Bronchial epithelial cell (primary cell): ENCODE measurements around the gene RILPL2. TPM values are rescaled to one million over a fixed set of nuclear protein-coding genes. Genes with fewer than 3 reads are reported as not detected.
A peak's percentile ranks its signal among the peaks of the same experiment; 100 is the strongest.
"Not testable (repeated sequence)": the region's sequence is repeated elsewhere in the genome, so short reads cannot be mapped to it uniquely, and the experiment has no call there.

ENCODE experiments used
- DNase-seq: peaks from one replicate; pipeline ENCODE4 v3.0.0-alpha.2; 2010; ENCODE audit warnings: low read depth
- FAIRE-seq: peaks from 2 replicates; lab custom pipeline; 2011; peaks lifted over from hg19 to GRCh38; lab: Jason Lieb, UNC
- H3K27me3 ChIP-seq: 2 replicates; pipeline ENCODE4 v1.5.1; 2011; ENCODE audit warnings: low read length; ENCODE audit not compliant: control insufficient read depth, insufficient read depth
- H3K36me3 ChIP-seq: 2 replicates; pipeline ENCODE4 v1.5.1; 2011; ENCODE audit warnings: low read length; ENCODE audit not compliant: control insufficient read depth, insufficient read depth
- H3K4me3 ChIP-seq: 2 replicates; pipeline ENCODE4 v1.5.1; 2011; ENCODE audit warnings: mild to moderate bottlenecking, low read depth, low read length, control low read depth
- CTCF ChIP-seq: IDR thresholded peaks from 2 replicates; pipeline ENCODE4 v1.5.1; 2011; ENCODE audit warnings: mild to moderate bottlenecking, moderate library complexity, low read length, control low read depth, inconsistent platforms; ENCODE audit not compliant: insufficient read depth, severe bottlenecking
- total RNA-seq: library from RNA; depleted of rRNA; stranded (reverse); fragments of >200 nt; gene quantifications from 2 replicates; pipeline ENCODE4 v1.2.1, GENCODE V29; 2014

Gene RILPL2
- total RNA-seq, 1 donor from 2014 or later = 3.9 TPM

DNA sequence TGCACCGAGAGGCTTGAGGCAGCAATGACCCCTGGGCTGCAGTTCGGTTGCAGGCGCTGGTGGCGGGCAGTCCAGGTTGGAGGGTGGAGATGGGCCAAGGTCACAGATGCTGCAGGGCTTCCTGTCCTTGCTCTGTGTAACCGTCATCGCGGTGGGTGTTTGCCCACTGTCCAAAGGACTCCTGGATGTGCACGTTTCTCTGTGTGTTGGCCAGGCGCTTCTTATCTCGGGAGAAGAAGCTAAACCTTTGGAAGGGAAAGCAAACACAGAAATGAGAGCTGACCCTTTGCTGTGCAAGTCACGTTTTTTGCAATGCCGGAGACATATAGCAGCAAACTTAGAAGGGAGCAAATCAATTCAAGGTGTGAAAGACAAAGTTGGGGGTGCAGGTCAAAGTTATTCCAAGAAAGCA, 36.0 kb upstream of the RILPL2 start:
- Histone ChIP-seq H3K36me3 (peaks cover 7% of the 10 kb centered on the region), H3K27me3 (no peaks in the 10 kb centered on the region), H3K4me3 (no peak overlapping the region)
- DNase-seq = no peak
- TF ChIP-seq CTCF = no peak
- FAIRE-seq = no peak

DNA sequence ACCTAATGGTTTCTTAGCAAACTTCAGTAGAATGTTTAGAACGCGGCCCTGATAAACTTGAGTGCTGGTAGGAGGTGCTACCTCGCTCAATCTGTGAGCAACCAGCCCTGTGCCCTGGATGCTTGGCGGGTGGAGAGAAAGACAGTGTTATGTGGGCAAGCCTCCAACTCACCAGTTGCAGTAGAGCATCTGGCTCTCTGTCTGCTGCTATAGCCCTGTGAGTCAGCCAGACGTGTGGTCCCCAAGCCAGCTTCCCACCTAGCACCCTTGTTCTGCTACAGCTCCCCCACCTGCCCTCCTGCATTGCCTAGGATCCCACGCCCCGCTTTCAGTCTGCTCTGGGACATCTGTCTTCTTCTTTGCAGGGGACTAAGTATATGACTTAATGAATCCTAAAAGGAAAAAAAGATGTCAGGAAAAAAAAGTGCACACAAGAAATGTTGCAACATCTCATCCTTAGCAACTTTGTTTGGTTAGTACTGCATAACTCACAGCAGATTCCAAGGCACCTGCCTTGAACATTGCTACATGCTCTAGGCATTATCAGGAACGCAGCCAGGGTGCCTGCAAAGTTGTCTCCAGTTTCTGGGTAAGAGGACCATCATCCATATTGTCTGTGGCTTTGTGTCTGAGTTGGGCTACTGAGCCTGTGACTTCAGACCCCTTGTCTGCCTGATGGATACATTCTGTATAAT, 35.0 kb upstream of the RILPL2 start:
- FAIRE-seq (no peak), DNase-seq (peak; percentile 38)
- Histone ChIP-seq H3K36me3 (peaks cover 5% of the 10 kb centered on the region), H3K4me3 (no peak overlapping the region), H3K27me3 (no peaks in the 10 kb centered on the region)
- no peak for TF ChIP-seq CTCF

DNA sequence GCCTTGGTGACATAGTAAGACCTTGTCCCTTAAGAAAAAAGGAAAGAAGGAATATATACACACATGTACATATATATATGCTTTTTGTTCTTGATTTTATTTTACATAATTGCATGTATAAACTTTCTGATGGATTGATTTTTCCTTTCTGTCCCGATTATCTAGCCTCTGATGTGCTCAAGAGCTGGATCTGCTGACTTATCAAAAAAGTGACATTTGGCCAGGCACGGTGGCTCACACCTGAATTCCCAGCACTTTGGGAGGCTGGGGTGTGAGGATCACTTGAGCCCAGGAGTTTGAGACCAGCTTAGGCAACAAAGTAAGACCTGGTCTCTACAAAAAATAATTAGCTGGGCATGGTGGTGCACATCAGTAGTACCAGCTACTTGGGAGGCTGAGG, 33.5 kb upstream of the RILPL2 start:
- Histone ChIP-seq H3K27me3 (no peaks in the 10 kb centered on the region), H3K36me3 (peaks cover 10% of the 10 kb centered on the region), H3K4me3 (no peak overlapping the region)
- DNase-seq = no peak
- no peak for TF ChIP-seq CTCF
- no peak for FAIRE-seq

DNA sequence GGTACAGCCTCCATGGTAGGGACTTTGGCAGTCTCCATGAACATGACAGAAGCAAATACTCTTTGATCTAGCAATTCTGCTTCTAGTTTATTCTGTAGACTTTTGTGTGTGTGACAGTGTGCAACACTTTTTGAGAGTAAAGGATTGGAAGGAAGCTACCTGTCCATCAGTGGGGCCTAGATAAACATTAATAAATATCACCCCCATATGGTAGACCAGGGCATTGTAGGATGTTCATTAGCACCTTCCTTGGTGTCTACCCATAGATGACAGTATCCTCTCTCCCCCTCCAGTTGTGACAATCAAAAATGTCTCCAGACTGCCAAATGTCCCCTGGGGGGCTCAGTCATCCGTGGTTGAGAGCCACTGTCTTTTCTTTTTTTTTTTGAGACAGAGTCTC, 32.3 kb upstream of the RILPL2 start:
- FAIRE-seq (no peak), DNase-seq (no peak)
- H3K27me3 ChIP-seq = no peaks in the 10 kb centered on the region
- TF ChIP-seq CTCF = no peak
- no peak overlapping the region for H3K4me3 ChIP-seq
- peaks cover 10% of the 10 kb centered on the region for H3K36me3 ChIP-seq

- FAIRE-seq = no peak
- H3K36me3 ChIP-seq = peaks cover 7% of the 10 kb centered on the region
- H3K4me3 ChIP-seq = no peak overlapping the region
Observed at GRCh38 chr12:123465084-123465483, 28.6 kb upstream of the RILPL2 start.

DNA sequence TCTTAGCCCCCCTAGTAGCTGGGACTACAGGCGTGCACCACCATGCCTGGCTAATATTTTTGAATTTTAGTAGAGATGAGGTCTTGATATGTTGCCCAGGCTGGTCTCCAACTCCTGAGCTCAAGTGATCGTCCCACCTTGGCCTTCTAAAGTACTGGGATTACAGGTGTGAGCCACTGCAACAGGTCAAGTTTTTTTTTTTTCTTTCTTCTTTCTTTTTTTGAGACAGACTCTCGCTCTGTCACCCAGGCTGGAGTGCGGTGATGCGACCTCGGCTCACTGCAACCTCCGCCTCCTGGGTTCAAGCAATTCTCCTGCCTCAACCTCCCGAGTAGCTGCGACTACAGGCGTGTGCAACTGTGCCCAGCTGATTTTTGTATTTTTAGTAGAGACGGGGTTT, 26.7 kb upstream of the RILPL2 start:
- not testable (repeated sequence) for FAIRE-seq, DNase-seq, H3K36me3 ChIP-seq, H3K27me3 ChIP-seq, H3K4me3 ChIP-seq

More at GRCh38 chr12:123465084-123465483, 28.6 kb upstream of the RILPL2 start:
- TF ChIP-seq CTCF = no peak
- no peak for DNase-seq
- no peaks in the 10 kb centered on the region for H3K27me3 ChIP-seq
